Neural progenitor cell (in vitro differentiated cells): Measurements from ENCODE around the gene TIRAP. TPM values are rescaled to one million over a fixed set of nuclear protein-coding genes. Genes with fewer than 3 reads are reported as not detected.

Experiments
- DNase-seq: peaks from one replicate; pipeline ENCODE4 v3.0.0-alpha.2; 2016; ENCODE audit warnings: low spot score
- H2AFZ ChIP-seq: fragments of 200-600 bp; sonication (generic); replicated peaks from 2 replicates; pipeline ENCODE4 v1.6.1; 2016; ENCODE audit warnings: antibody characterized with exemption
- H3F3A ChIP-seq: fragments of 200-600 bp; sonication (generic); 2 replicates; pipeline ENCODE4 v1.6.1; 2016; ENCODE audit warnings: antibody characterized with exemption, low read depth
- H3K27ac ChIP-seq: fragments of 200-600 bp; sonication (generic); 2 replicates; pipeline ENCODE4 v1.5.1; 2016; ENCODE audit warnings: mild to moderate bottlenecking
- H3K27me3 ChIP-seq: fragments of 200-600 bp; sonication (generic); 2 replicates; pipeline ENCODE4 v1.6.1; 2016; ENCODE audit warnings: mild to moderate bottlenecking, moderate library complexity
- H3K36me3 ChIP-seq: fragments of 200-600 bp; sonication (generic); 2 replicates; pipeline ENCODE4 v1.5.1; 2016
- H3K4me1 ChIP-seq: fragments of 200-600 bp; sonication (generic); 2 replicates; pipeline ENCODE4 v1.6.1; 2016; ENCODE audit warnings: mixed run types
- H3K4me2 ChIP-seq: fragments of 200-600 bp; sonication (generic); 2 replicates; pipeline ENCODE4 v1.6.1; 2016
- H3K4me3 ChIP-seq: fragments of 200-600 bp; sonication (generic); 2 replicates; pipeline ENCODE4 v1.5.1; 2016
- H3K79me2 ChIP-seq: fragments of 200-600 bp; sonication (generic); 2 replicates; pipeline ENCODE4 v1.6.1; 2016; ENCODE audit warnings: low read depth
- H3K9ac ChIP-seq: fragments of 200-600 bp; sonication (generic); 2 replicates; pipeline ENCODE4 v1.6.1; 2016
- H3K9me3 ChIP-seq: fragments of 200-600 bp; sonication (generic); 2 replicates; pipeline ENCODE4 v1.5.1; 2016; ENCODE audit warnings: low read depth
- H4K20me1 ChIP-seq: fragments of 200-600 bp; sonication (generic); 2 replicates; pipeline ENCODE4 v1.6.1; 2016; ENCODE audit warnings: low read depth
- H3K27ac Mint-ChIP-seq: 3 replicates; pipeline ENCODE4 v1.8.0; 2021; ENCODE audit warnings: mixed read lengths
- H3K27me3 Mint-ChIP-seq: 2 replicates; pipeline ENCODE4 v1.8.0; 2022; ENCODE audit warnings: low read depth, mild to moderate bottlenecking, inconsistent platforms, moderate library complexity, mixed read lengths; ENCODE audit not compliant: insufficient read depth
- H3K36me3 Mint-ChIP-seq: 3 replicates; pipeline ENCODE4 v1.8.0; 2021; ENCODE audit warnings: mixed read lengths
- H3K4me1 Mint-ChIP-seq: 3 replicates; pipeline ENCODE4 v1.8.0; 2021; ENCODE audit warnings: mixed read lengths
- H3K4me3 Mint-ChIP-seq: 3 replicates; pipeline ENCODE4 v1.8.0; 2021; ENCODE audit warnings: mild to moderate bottlenecking, moderate library complexity, mixed read lengths
- H3K9me3 Mint-ChIP-seq: 3 replicates; pipeline ENCODE4 v1.8.0; 2020; ENCODE audit warnings: mixed read lengths
- EZH2 ChIP-seq: fragments of 200-600 bp; sonication (generic); IDR thresholded peaks from 2 replicates; pipeline ENCODE4 v1.6.1; 2017; ENCODE audit warnings: antibody characterized with exemption, mild to moderate bottlenecking, moderate library complexity
- EZH2phosphoT487 ChIP-seq: fragments of 200-600 bp; sonication (generic); IDR thresholded peaks from 2 replicates; pipeline ENCODE4 v1.6.1; 2017; ENCODE audit warnings: antibody characterized with exemption
- total RNA-seq: library from RNA; depleted of rRNA; stranded (reverse); fragments of >200 nt; gene quantifications from 2 replicates; pipeline ENCODE4 v1.2.3, GENCODE V29; 2015; ENCODE audit warnings: low replicate concordance
- TF ChIP-seq, protein P1 (sequence below): fragments of 200-600 bp; sonication (generic); IDR thresholded peaks from 2 replicates; pipeline ENCODE4 v1.5.1; 2017; ENCODE audit warnings: antibody characterized with exemption, mild to moderate bottlenecking

The TIRAP gene
- total RNA-seq, 1 donor from 2014 or later: 5.3 TPM

DNA sequence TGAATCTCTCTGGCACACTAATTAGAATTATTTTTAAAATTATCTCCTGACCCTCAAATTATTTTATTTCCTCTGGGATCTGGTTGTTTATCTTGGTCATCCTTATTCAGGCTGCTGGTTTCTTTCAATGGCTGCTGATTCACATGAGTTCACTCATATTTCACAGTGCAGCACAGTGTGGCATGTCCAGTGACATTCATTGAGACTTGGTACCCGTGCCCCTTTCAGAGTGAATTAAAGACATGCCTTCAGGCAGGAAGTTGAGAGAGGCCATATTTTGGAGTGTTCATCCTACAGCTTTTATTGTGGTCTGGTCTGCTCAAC lies 34.5 kb downstream of the TIRAP start:
- no peak overlapping the region for H3K27ac ChIP-seq
- Mint-ChIP-seq H3K36me3 (peaks cover 9% of the 10 kb centered on the region), H3K27ac (no peak overlapping the region), H3K9me3 (peaks cover 4% of the 10 kb centered on the region), H3K4me1 (peaks cover 5% of the 10 kb centered on the region), H3K4me3 (no peak overlapping the region), H3K27me3 (peaks cover 4% of the 10 kb centered on the region)
- no peak overlapping the region for H2AFZ ChIP-seq
- no peak overlapping the region for H3K9ac ChIP-seq
- H3K79me2 ChIP-seq: no peaks in the 10 kb centered on the region
- no peaks in the 10 kb centered on the region for H4K20me1 ChIP-seq
- no peaks in the 10 kb centered on the region for H3K36me3 ChIP-seq
- no peaks in the 10 kb centered on the region for H3K9me3 ChIP-seq
- no peak overlapping the region for H3K4me2 ChIP-seq
- H3F3A ChIP-seq: no peaks in the 10 kb centered on the region
- no peaks in the 10 kb centered on the region for H3K4me1 ChIP-seq
- no peaks in the 10 kb centered on the region for H3K27me3 ChIP-seq
- DNase-seq: no peak
- H3K4me3 ChIP-seq: no peak overlapping the region
- TF ChIP-seq EZH2: no peak
- TF ChIP-seq, protein P1, sequence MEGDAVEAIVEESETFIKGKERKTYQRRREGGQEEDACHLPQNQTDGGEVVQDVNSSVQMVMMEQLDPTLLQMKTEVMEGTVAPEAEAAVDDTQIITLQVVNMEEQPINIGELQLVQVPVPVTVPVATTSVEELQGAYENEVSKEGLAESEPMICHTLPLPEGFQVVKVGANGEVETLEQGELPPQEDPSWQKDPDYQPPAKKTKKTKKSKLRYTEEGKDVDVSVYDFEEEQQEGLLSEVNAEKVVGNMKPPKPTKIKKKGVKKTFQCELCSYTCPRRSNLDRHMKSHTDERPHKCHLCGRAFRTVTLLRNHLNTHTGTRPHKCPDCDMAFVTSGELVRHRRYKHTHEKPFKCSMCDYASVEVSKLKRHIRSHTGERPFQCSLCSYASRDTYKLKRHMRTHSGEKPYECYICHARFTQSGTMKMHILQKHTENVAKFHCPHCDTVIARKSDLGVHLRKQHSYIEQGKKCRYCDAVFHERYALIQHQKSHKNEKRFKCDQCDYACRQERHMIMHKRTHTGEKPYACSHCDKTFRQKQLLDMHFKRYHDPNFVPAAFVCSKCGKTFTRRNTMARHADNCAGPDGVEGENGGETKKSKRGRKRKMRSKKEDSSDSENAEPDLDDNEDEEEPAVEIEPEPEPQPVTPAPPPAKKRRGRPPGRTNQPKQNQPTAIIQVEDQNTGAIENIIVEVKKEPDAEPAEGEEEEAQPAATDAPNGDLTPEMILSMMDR: no peak
- no peak for TF ChIP-seq EZH2phosphoT487

DNA sequence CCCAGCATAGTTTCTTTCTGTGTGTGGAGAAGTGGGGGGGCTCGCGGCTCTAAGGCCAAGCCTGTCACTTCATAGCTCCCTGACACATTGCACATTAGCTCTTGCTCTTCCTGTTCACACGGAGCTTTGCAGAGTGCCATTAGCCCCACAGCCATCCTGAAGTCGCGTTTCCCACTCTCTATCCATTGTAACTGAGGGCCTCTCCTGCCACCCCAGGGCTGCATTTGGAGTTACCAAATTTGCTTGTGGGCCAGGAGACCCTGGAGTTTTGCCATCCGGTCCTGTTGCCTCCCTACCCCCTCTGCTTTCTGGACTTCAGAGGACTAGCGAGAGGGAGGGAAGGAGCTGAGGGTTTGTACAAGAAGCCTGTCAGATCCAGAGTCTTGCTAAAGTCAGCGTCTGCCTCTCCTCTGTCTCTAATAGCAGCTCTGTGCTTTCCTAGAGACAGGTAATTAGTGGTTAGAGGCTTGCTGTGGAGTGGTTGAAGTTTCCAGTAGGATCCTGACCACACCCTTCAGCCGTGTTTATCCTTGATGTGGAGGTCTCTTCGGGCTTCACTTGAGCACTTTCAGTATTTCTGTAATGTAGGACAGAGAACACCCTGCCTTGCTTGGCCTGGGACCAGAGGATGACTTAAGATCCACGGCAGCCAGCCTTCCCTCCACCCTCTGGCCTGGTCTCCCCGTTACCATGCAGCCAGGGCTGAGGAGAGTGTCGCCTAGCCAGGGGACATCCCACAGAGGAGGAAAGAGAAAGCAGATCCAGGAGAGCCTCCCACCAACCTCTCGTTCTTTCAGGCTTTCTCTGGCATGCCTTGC lies 35.1 kb downstream of the TIRAP start:
- no peak overlapping the region for H3K4me2 ChIP-seq
- DNase-seq: no peak
- no peak overlapping the region for H2AFZ ChIP-seq
- H3K4me1 Mint-ChIP-seq: peaks cover 5% of the 10 kb centered on the region
- no peak overlapping the region for H3K9ac ChIP-seq
- peaks cover 2% of the 10 kb centered on the region for H3K27me3 Mint-ChIP-seq
- H3K9me3 Mint-ChIP-seq: peaks cover 4% of the 10 kb centered on the region
- H3K79me2 ChIP-seq: no peaks in the 10 kb centered on the region
- peaks cover 9% of the 10 kb centered on the region for H3K36me3 Mint-ChIP-seq
- H3K27ac Mint-ChIP-seq: peak overlapping the region; percentile 21
- no peaks in the 10 kb centered on the region for H3K36me3 ChIP-seq
- no peaks in the 10 kb centered on the region for H3K9me3 ChIP-seq
- no peak overlapping the region for H3K27ac ChIP-seq
- H3K4me3 Mint-ChIP-seq: no peak overlapping the region
- no peaks in the 10 kb centered on the region for H3K27me3 ChIP-seq
- H4K20me1 ChIP-seq: no peaks in the 10 kb centered on the region
- H3F3A ChIP-seq: no peaks in the 10 kb centered on the region
- H3K4me3 ChIP-seq: no peak overlapping the region
- TF ChIP-seq EZH2: no peak
- TF ChIP-seq EZH2phosphoT487: no peak
- TF ChIP-seq, protein P1: no peak
- no peaks in the 10 kb centered on the region for H3K4me1 ChIP-seq

DNA sequence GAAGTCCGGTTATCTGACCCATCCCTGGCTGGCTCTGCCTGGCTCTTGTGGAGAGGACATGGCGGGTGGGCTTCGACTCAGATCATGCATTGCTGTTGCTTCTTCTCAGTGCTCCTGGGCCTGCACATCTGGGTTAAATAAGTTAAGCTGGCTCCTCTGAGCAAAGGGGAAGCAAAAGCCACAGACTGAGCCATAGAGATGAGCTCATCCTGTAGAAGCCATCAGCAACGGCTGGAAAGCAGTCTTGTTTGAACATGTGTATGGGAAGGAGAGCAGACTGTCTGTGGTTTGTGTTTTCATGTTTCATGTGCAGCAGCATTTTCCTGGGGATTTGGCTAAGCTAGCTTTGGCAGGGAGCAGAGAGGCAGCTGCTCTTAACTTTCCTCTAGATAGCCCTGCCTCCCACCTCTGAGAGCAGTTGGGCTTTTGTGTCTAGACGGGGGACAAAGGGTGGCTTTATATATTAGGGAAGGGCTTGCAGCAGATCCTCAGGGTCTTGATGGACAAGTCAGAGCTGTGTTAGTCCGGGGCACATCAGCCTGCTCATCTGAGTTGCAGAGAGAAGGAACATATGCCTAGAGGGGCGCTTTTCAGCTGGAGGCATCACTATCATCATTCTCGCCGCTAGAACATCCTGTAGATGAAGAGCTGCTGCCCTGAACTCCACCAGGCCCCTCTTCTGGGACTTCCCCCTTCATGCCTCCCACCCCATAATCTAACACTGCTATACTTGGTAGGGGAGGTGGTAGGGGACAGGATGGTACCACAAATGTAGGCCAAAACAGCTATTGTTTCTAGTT lies 35.9 kb downstream of the TIRAP start:
- no peak for DNase-seq
- Histone ChIP-seq H3K9ac (no peak overlapping the region), H3K4me1 (no peaks in the 10 kb centered on the region), H3K4me2 (no peak overlapping the region), H3K27me3 (no peaks in the 10 kb centered on the region), H3K9me3 (no peaks in the 10 kb centered on the region), H3F3A (no peaks in the 10 kb centered on the region), H4K20me1 (no peaks in the 10 kb centered on the region), H2AFZ (no peak overlapping the region), H3K4me3 (no peak overlapping the region), H3K36me3 (no peaks in the 10 kb centered on the region), H3K79me2 (no peaks in the 10 kb centered on the region), H3K27ac (no peak overlapping the region)
- H3K27ac Mint-ChIP-seq: peak overlapping the region; percentile 49
- peaks cover 2% of the 10 kb centered on the region for H3K27me3 Mint-ChIP-seq
- H3K4me3 Mint-ChIP-seq: no peak overlapping the region
- H3K36me3 Mint-ChIP-seq: peaks cover 9% of the 10 kb centered on the region
- peaks cover 5% of the 10 kb centered on the region for H3K4me1 Mint-ChIP-seq
- H3K9me3 Mint-ChIP-seq: peaks cover 4% of the 10 kb centered on the region
- TF ChIP-seq EZH2phosphoT487 (no peak), EZH2 (no peak)
- TF ChIP-seq, protein P1: no peak
